Brain microvascular endothelial cell (primary cell): ENCODE results near the gene AMH.

Experiments
- DNase-seq: peaks from one replicate; pipeline ENCODE4 v3.0.0-alpha.2; 2020
- H3K27ac ChIP-seq: fragments of 250-450 bp; sonication (Bioruptor Pico); 2 replicates; pipeline ENCODE4 v1.5.1; 2020; ENCODE audit warnings: mild to moderate bottlenecking, moderate library complexity
- H3K27me3 ChIP-seq: fragments of 250-450 bp; sonication (Bioruptor Pico); replicated peaks from 2 replicates; pipeline ENCODE4 v1.5.1; 2020; ENCODE audit warnings: mild to moderate bottlenecking
- H3K36me3 ChIP-seq: fragments of 250-450 bp; sonication (Bioruptor Pico); replicated peaks from 2 replicates; pipeline ENCODE4 v1.5.1; 2020; ENCODE audit warnings: mild to moderate bottlenecking
- H3K4me3 ChIP-seq: 2 replicates; pipeline ENCODE4 v1.5.1; 2011; ENCODE audit warnings: low read depth, mild to moderate bottlenecking, control low read depth, low read length, moderate library complexity
- CTCF ChIP-seq: IDR thresholded peaks from 2 replicates; pipeline ENCODE4 v1.5.1; 2011; ENCODE audit warnings: low read depth, mild to moderate bottlenecking, moderate library complexity, low read length, control low read depth, inconsistent platforms; ENCODE audit errors: missing control alignments
- in situ Hi-C: cut with HindIII; loops from 2 replicates; pipeline ENCODE4 v1.10.0; 2017; ENCODE audit warnings: low sequenced_read_pairs, low pct_ligation_motif_present

The AMH gene

GRCh38 chr19:2251106-2252054, 2.3 kb downstream of the AMH start:
- in situ Hi-C loops = no loop called here
- peaks cover 18% of the 10 kb centered on the region for H3K36me3 ChIP-seq
- no peak overlapping the region for H3K4me3 ChIP-seq
- H3K27ac ChIP-seq = no peak overlapping the region
- H3K27me3 ChIP-seq = peaks cover 39% of the 10 kb centered on the region
- DNase-seq = no peak
- no peak for TF ChIP-seq CTCF

- no peak for DNase-seq
These were observed 3.1 kb downstream of the AMH start for GRCh38 chr19:2252055-2252796.

GRCh38 chr19:2252797-2253105, 3.6 kb downstream of the AMH start:
- no peak for TF ChIP-seq CTCF
- Histone ChIP-seq H3K27me3 (peaks cover 39% of the 10 kb centered on the region), H3K27ac (no peak overlapping the region), H3K4me3 (no peak overlapping the region), H3K36me3 (peaks cover 4% of the 10 kb centered on the region)
- DNase-seq = no peak
- in situ Hi-C loops = no loop called here

More at GRCh38 chr19:2252055-2252796, 3.1 kb downstream of the AMH start:
- in situ Hi-C loops = no loop called here
- H3K27ac ChIP-seq = no peak overlapping the region
- H3K36me3 ChIP-seq = peaks cover 9% of the 10 kb centered on the region
- no peak for TF ChIP-seq CTCF
- no peak overlapping the region for H3K4me3 ChIP-seq
- H3K27me3 ChIP-seq = peaks cover 39% of the 10 kb centered on the region

GRCh38 chr19:2253106-2254063, 4.3 kb downstream of the AMH start:
- peak; percentile 48 for TF ChIP-seq CTCF
- Histone ChIP-seq H3K4me3 (no peak overlapping the region), H3K27ac (no peak overlapping the region), H3K27me3 (peaks cover 39% of the 10 kb centered on the region), H3K36me3 (peaks cover 4% of the 10 kb centered on the region)
- no peak for DNase-seq
- in situ Hi-C loops = no loop called here

GRCh38 chr19:2254064-2254872, 5.1 kb downstream of the AMH start:
- in situ Hi-C loops = no loop called here
- no peak overlapping the region for H3K27ac ChIP-seq
- TF ChIP-seq CTCF = peak; percentile 77
- H3K36me3 ChIP-seq = no peaks in the 10 kb centered on the region
- DNase-seq = no peak
- no peak overlapping the region for H3K4me3 ChIP-seq
- H3K27me3 ChIP-seq = peaks cover 39% of the 10 kb centered on the region
